H1 (cell line): ENCODE data around the gene MLKL. TPM values are rescaled to one million over a fixed set of nuclear protein-coding genes. Genes with fewer than 3 reads are reported as not detected.

Experiments
- CTCF ChIA-PET: fragments of 300-600 bp; sonication (Branson Sonifier 250); formaldehyde crosslinking; loops from one replicate; lab custom pipeline; 2021; ENCODE audit not compliant: partially characterized antibody; lab: Charles Lee
- POLR2A ChIA-PET: fragments of 300-600 bp; sonication (Branson Sonifier 250); formaldehyde crosslinking; loops from one replicate; lab custom pipeline; 2021; ENCODE audit warnings: inconsistent platforms; ENCODE audit not compliant: partially characterized antibody; lab: Charles Lee
- DNase-seq, 2 experiments: peaks; one replicate each; pipeline versions ENCODE4 v3.0.0 to v3.0.0-alpha.2; 2010 to 2022; ENCODE audit warnings: low spot score in 2 of 2, low read depth in 1 of 2, mixed read lengths in 1 of 2
- FAIRE-seq: peaks from 2 replicates; lab custom pipeline; 2011; peaks lifted over from hg19 to GRCh38; lab: Jason Lieb, UNC
- H2AFZ ChIP-seq: 2 replicates; pipeline ENCODE4 v1.8.1; 2012; ENCODE audit warnings: low read length, inconsistent platforms
- H2AK5ac ChIP-seq: 2 replicates; pipeline ENCODE4 v1.6.1; 2013; ENCODE audit warnings: low read depth, low read length
- H2BK120ac ChIP-seq: replicated peaks from 2 replicates; pipeline ENCODE3; 2013; ENCODE audit warnings: low read depth, low read length, inconsistent platforms
- H2BK12ac ChIP-seq: 2 replicates; pipeline ENCODE4 v1.6.1; 2013; ENCODE audit warnings: low read depth, low read length
- H2BK15ac ChIP-seq: 2 replicates; pipeline ENCODE4 v1.6.1; 2013; ENCODE audit warnings: low read length
- H2BK20ac ChIP-seq: 2 replicates; pipeline ENCODE4 v1.6.1; 2013; ENCODE audit warnings: low read length
- H2BK5ac ChIP-seq: 2 replicates; pipeline ENCODE4 v1.6.1; 2013; ENCODE audit warnings: low read depth, low read length
- H3K14ac ChIP-seq: 2 replicates; pipeline ENCODE4 v1.6.1; 2013; ENCODE audit warnings: inconsistent platforms; ENCODE audit not compliant: insufficient read length
- H3K18ac ChIP-seq: 2 replicates; pipeline ENCODE4 v1.6.1; 2013; ENCODE audit warnings: low read length; ENCODE audit errors: extremely low read depth
- H3K23ac ChIP-seq: 2 replicates; pipeline ENCODE4 v1.6.1; 2013; ENCODE audit warnings: inconsistent platforms; ENCODE audit not compliant: insufficient read length
- H3K23me2 ChIP-seq: 2 replicates; pipeline ENCODE4 v1.6.1; 2013; ENCODE audit warnings: low read depth, low read length
- H3K27ac ChIP-seq: 2 replicates; pipeline ENCODE4 v1.6.1; 2011; ENCODE audit warnings: low read depth, low read length, inconsistent platforms
- H3K27me3 ChIP-seq, 4 experiments: replicated peaks in 1 of 4; 1 replicate in 1 of 4; 2 replicates in 3 of 4; pipeline versions ENCODE4 v1.6.1 to v1.8.1; 2011 to 2013; ENCODE audit warnings: low read length in 3 of 4, mild to moderate bottlenecking in 3 of 4, inconsistent platforms in 2 of 4, mixed read lengths in 2 of 4, moderate library complexity in 1 of 4; ENCODE audit not compliant: control insufficient read depth in 3 of 4, insufficient read depth in 3 of 4; ENCODE audit errors: extremely low read depth in 1 of 4
- H3K36me3 ChIP-seq, 4 experiments: 2 replicates each; pipeline versions ENCODE4 v1.6.1 to v1.8.1; 2011 to 2013; ENCODE audit warnings: mild to moderate bottlenecking in 4 of 4, low read length in 3 of 4, moderate library complexity in 2 of 4, control low read depth in 1 of 4, inconsistent platforms in 1 of 4; ENCODE audit not compliant: insufficient read depth in 4 of 4, control insufficient read depth in 2 of 4
- H3K4ac ChIP-seq: replicated peaks from 2 replicates; pipeline ENCODE3; 2013; ENCODE audit warnings: low read length, low read depth, mixed read lengths, inconsistent platforms; ENCODE audit not compliant: insufficient read length
- H3K4me1 ChIP-seq, 4 experiments: replicated peaks in 1 of 4; 1 replicate in 1 of 4; 2 replicates in 3 of 4; pipeline versions ENCODE4 v1.6.1 to v1.8.1; 2011 to 2013; ENCODE audit warnings: low read length in 3 of 4, inconsistent platforms in 2 of 4, mixed read lengths in 1 of 4; ENCODE audit not compliant: insufficient read depth in 4 of 4, control insufficient read depth in 3 of 4
- H3K4me2 ChIP-seq, 2 experiments: 2 replicates each; pipeline versions ENCODE4 v1.6.1 to v1.8.1; 2011 to 2013; ENCODE audit warnings: low read depth in 2 of 2, low read length in 2 of 2, control low read depth in 1 of 2, inconsistent platforms in 1 of 2, mild to moderate bottlenecking in 1 of 2; ENCODE audit not compliant: insufficient read depth in 1 of 2
- H3K4me3 ChIP-seq, 4 experiments: fragments of 200-600, 300-600 bp in 1 of 4; sonication (generic), shearing (Covaris generic), sonication (Bioruptor Twin) in 1 of 4; 2 replicates each; pipeline versions ENCODE4 v1.5.1 to v1.8.1; 2011 to 2016; ENCODE audit warnings: low read length in 4 of 4, low read depth in 3 of 4, control low read depth in 2 of 4, inconsistent platforms in 2 of 4, mild to moderate bottlenecking in 2 of 4, mixed read lengths in 1 of 4, moderate library complexity in 1 of 4; ENCODE audit not compliant: insufficient read depth in 2 of 4; ENCODE audit errors: extremely low read depth in 1 of 4
- H3K56ac ChIP-seq: replicated peaks from 2 replicates; pipeline ENCODE3; 2013; ENCODE audit warnings: low read depth, mild to moderate bottlenecking, mixed read lengths, low read length, inconsistent platforms; ENCODE audit not compliant: insufficient read length
- H3K79me1 ChIP-seq: 2 replicates; pipeline ENCODE4 v1.6.1; 2013; ENCODE audit warnings: low read depth, low read length, control low read depth
- H3K79me2 ChIP-seq, 2 experiments: 2 replicates each; pipeline versions ENCODE4 v1.6.1 to v1.8.1; 2012 to 2013; ENCODE audit warnings: low read length in 2 of 2, mild to moderate bottlenecking in 2 of 2, inconsistent platforms in 1 of 2; ENCODE audit not compliant: insufficient read depth in 2 of 2, control insufficient read depth in 1 of 2
- H3K9ac ChIP-seq, 4 experiments: replicated peaks in 1 of 4; 1 replicate in 1 of 4; 2 replicates in 3 of 4; pipeline versions ENCODE4 v1.6.1 to v1.8.1; 2011 to 2013; ENCODE audit warnings: low read depth in 3 of 4, low read length in 3 of 4, control low read depth in 2 of 4, mild to moderate bottlenecking in 2 of 4, moderate library complexity in 2 of 4, inconsistent platforms in 1 of 4; ENCODE audit errors: extremely low read depth in 1 of 4
- H3K9me3 ChIP-seq, 2 experiments: 2 replicates each; pipeline versions ENCODE4 v1.6.1 to v1.8.1; 2012 to 2013; ENCODE audit warnings: mild to moderate bottlenecking in 2 of 2, moderate library complexity in 2 of 2, control low read depth in 1 of 2, inconsistent platforms in 1 of 2, low read depth in 1 of 2, low read length in 1 of 2, mixed read lengths in 1 of 2; ENCODE audit not compliant: insufficient read depth in 2 of 2
- H4K20me1 ChIP-seq, 2 experiments: replicated peaks in 1 of 2; 2 replicates each; pipeline versions ENCODE3 to v1.8.1; 2011 to 2013; ENCODE audit warnings: inconsistent platforms in 2 of 2, low read length in 2 of 2, mild to moderate bottlenecking in 1 of 2; ENCODE audit not compliant: insufficient read depth in 2 of 2, control insufficient read depth in 1 of 2
- H4K5ac ChIP-seq: 2 replicates; pipeline ENCODE4 v1.6.1; 2013; ENCODE audit warnings: low read length, low read depth, mixed read lengths, inconsistent platforms; ENCODE audit not compliant: insufficient read length
- H4K8ac ChIP-seq: 2 replicates; pipeline ENCODE4 v1.8.0; 2013; ENCODE audit warnings: mild to moderate bottlenecking, moderate library complexity, low read length, inconsistent platforms; ENCODE audit not compliant: insufficient read depth; ENCODE audit errors: extremely low read depth
- H4K91ac ChIP-seq: replicated peaks from 2 replicates; pipeline ENCODE3; 2013; ENCODE audit warnings: low read length, mixed read lengths, inconsistent platforms; ENCODE audit not compliant: insufficient read length
- ASH2L ChIP-seq: fragments of 200-600, 300-600 bp; sonication (generic); IDR thresholded peaks from one replicate; pipeline ENCODE4 v1.7.1; 2017; ENCODE audit warnings: low read length
- BCL11A ChIP-seq, 2 experiments: IDR thresholded peaks; one replicate each; pipeline ENCODE4 v1.6.1; 2011; ENCODE audit warnings: low read depth in 2 of 2, low read length in 2 of 2, mild to moderate bottlenecking in 2 of 2
- CTCF ChIP-seq, 3 experiments: IDR thresholded peaks; 1 replicate in 2 of 3; 2 replicates in 1 of 3; pipeline versions ENCODE4 v1.5.1 to v1.6.1; 2011; ENCODE audit warnings: low read length in 3 of 3, mild to moderate bottlenecking in 3 of 3, inconsistent platforms in 2 of 3, low read depth in 1 of 3, moderate library complexity in 1 of 3; ENCODE audit not compliant: insufficient read depth in 1 of 3; ENCODE audit errors: control extremely low read depth in 1 of 3
- GABPA ChIP-seq: IDR thresholded peaks from 2 replicates; pipeline ENCODE4 v1.6.1; 2011; ENCODE audit warnings: mild to moderate bottlenecking, low read length, moderate library complexity, borderline replicate concordance; ENCODE audit not compliant: insufficient read depth
- HDAC2 ChIP-seq, 2 experiments: fragments of 300-600 bp in 1 of 2; sonication (generic) in 1 of 2; IDR thresholded peaks; 2 replicates each; pipeline ENCODE4 v1.6.1; 2011 to 2012; ENCODE audit warnings: low read depth in 2 of 2, low read length in 2 of 2, mild to moderate bottlenecking in 2 of 2, moderate library complexity in 2 of 2, borderline replicate concordance in 1 of 2, inconsistent platforms in 1 of 2
- RAD21 ChIP-seq, 2 experiments: IDR thresholded peaks in 1 of 2; conservative IDR thresholded peaks in 1 of 2; 2 replicates each; pipeline ENCODE4 v1.6.1; 2011; ENCODE audit warnings: low read depth in 2 of 2, low read length in 2 of 2, improper control_type of control experiment in 1 of 2, inconsistent platforms in 1 of 2, mild to moderate bottlenecking in 1 of 2, moderate library complexity in 1 of 2
- RNF2 ChIP-seq: fragments of 200-900, 300-1000 bp; sonication (generic); IDR thresholded peaks from 2 replicates; pipeline ENCODE4 v1.7.1; 2016; ENCODE audit warnings: borderline replicate concordance, low read depth, mild to moderate bottlenecking, antibody characterized with exemption, low read length; ENCODE audit not compliant: poor library complexity, severe bottlenecking; ENCODE audit errors: missing control alignments
- WGBS, 2 experiments: shearing (Covaris generic) in 1 of 2; methylation state at CpG; one replicate each; pipeline versions ENCODE4 v1.1.6 to v1.1.7; 2013 to 2015; ENCODE audit warnings: low lambda C conversion rate in 2 of 2, mixed read lengths in 2 of 2, inconsistent platforms in 1 of 2, low coverage in 1 of 2, missing lambda C conversion rate in 1 of 2; ENCODE audit not compliant: insufficient replicate concordance in 2 of 2, insufficient coverage in 1 of 2, insufficient read length in 1 of 2; ENCODE audit errors: extremely low coverage in 1 of 2, missing lambda C conversion rate in 1 of 2; 5-methylcytosine and 5-hydroxymethylcytosine counted together
- polyA plus RNA-seq, 7 experiments: library from polyadenylated mRNA; depleted of rRNA in 3 of 7; stranded (reverse) in 5 of 7; unstranded in 2 of 7; fragments of >200 nt in 5 of 7; fragments of 200-250 nt in 2 of 7; gene quantifications; 1 replicate in 5 of 7; 2 replicates in 1 of 7; 4 replicates in 1 of 7; pipeline versions ENCODE4 v1.2.1 to v1.2.3, GENCODE V29; 2011 to 2013; ENCODE audit warnings: missing spikeins in 2 of 7, mixed read lengths in 2 of 7
- total RNA-seq: library from RNA; stranded (reverse); fragmentation: NEBNext Ultra II Directional; extraction: Animal tissue kit (Norgen Biotek cat#: 25700); gene quantifications from 2 replicates; pipeline ENCODE4 v1.2.1, GENCODE V29; 2021

MLKL gene
- total and polyA plus RNA-seq, 2 of the 8 experiments (the other 6 are each of a cell fraction or from before 2014, with no cell fraction given): 1.6 to 2.1 TPM

GRCh38 chr16:74673876-74674275 lies 26.8 kb downstream of the MLKL start:
- Histone ChIP-seq H2BK5ac (no peak overlapping the region), H4K5ac (no peak overlapping the region), H3K4me2 (no peak overlapping the region), H2BK20ac (no peak overlapping the region), H3K56ac (no peak overlapping the region), H2AFZ (no peak overlapping the region), H4K91ac (no peak overlapping the region), H3K9me3 (no peaks in the 10 kb centered on the region), H3K14ac (no peak overlapping the region), H3K4ac (no peak overlapping the region), H3K23me2 (no peaks in the 10 kb centered on the region), H3K4me3 (no peak overlapping the region), H2BK120ac (no peak overlapping the region), H3K27me3 (no peaks in the 10 kb centered on the region), H3K18ac (no peak overlapping the region), H2BK12ac (no peak overlapping the region), H3K9ac (no peak overlapping the region), H3K79me1 (no peaks in the 10 kb centered on the region), H3K79me2 (no peaks in the 10 kb centered on the region), H4K8ac (no peak overlapping the region), H3K23ac (no peak overlapping the region), H2AK5ac (no peak overlapping the region), H3K36me3 (no peaks in the 10 kb centered on the region), H3K27ac (no peak overlapping the region), H2BK15ac (no peak overlapping the region), H4K20me1 (no peaks in the 10 kb centered on the region), H3K4me1 (no peaks in the 10 kb centered on the region)
- ChIA-PET CTCF (interaction anchor here (0.6 to 1.7 kb wide), 3 partner anchors 36 to 844 kb away, joined by 3 to 4 read pairs (median 3); no protein-coding TSS in a partner anchor), POLR2A (no interaction called here)
- 100% methylated on average over 1 of the region's 3 CpGs; no CpG with 5 or more reads in 1 of the 2 experiments for WGBS, 2 experiments
- FAIRE-seq (no peak), DNase-seq (no peak)
- TF ChIP-seq GABPA (no peak), RAD21 (IDR thresholded peaks at IDR 0.05 in 1 of 2, conservative IDR thresholded peaks at IDR 0.05 in 1 of 2; ENCODE audit: low read depth in 2 of 2, low read length in 2 of 2) (no peak), ASH2L (no peak), HDAC2 (IDR thresholded peaks at IDR 0.05; ENCODE audit: borderline replicate concordance in 1 of 2, low read depth in 2 of 2, low read length in 2 of 2) (no peak), RNF2 (no peak), BCL11A (IDR thresholded peaks at IDR 0.05; ENCODE audit: low read depth in 2 of 2, low read length in 2 of 2) (no peak), CTCF (IDR thresholded peaks at IDR 0.05; ENCODE audit: control extremely low read depth in 1 of 3, insufficient read depth in 1 of 3, low read depth in 1 of 3, low read length in 3 of 3) (no peak)
